Activated naive CD8-positive, alpha-beta T cell treated with anti-CD3 and anti-CD28 coated beads, Interleukin-2, amount 50 U/mL, for 24 hours (primary cell): ENCODE data around the gene JHY.

Experiments used
- ATAC-seq: fragments of 150-1000 bp; cut with Tn5 transposase; one replicate; pipeline ENCODE4 v1.10.0; 2021
- DNase-seq: peaks from one replicate; pipeline ENCODE4 v3.0.0; 2021
- H3K27ac Mint-ChIP-seq: one replicate; pipeline ENCODE4 v1.8.0; 2021; ENCODE audit warnings: mild to moderate bottlenecking, mixed read lengths
- H3K27me3 Mint-ChIP-seq: one replicate; pipeline ENCODE4 v1.8.0; 2021; ENCODE audit warnings: mixed read lengths
- H3K36me3 Mint-ChIP-seq: one replicate; pipeline ENCODE4 v1.8.0; 2021; ENCODE audit warnings: low read depth, mixed read lengths
- H3K4me1 Mint-ChIP-seq: one replicate; pipeline ENCODE4 v1.8.0; 2021; ENCODE audit warnings: mixed read lengths
- H3K4me3 Mint-ChIP-seq: one replicate; pipeline ENCODE4 v1.8.0; 2021; ENCODE audit warnings: mild to moderate bottlenecking, moderate library complexity, mixed read lengths
- H3K9me3 Mint-ChIP-seq: one replicate; pipeline ENCODE4 v1.8.0; 2021; ENCODE audit warnings: mixed read lengths

JHY gene

GRCh38 chr11:122998727-122999366 lies 116.3 kb downstream of the JHY start:
- H3K9me3 Mint-ChIP-seq: no peaks in the 10 kb centered on the region
- H3K4me1 Mint-ChIP-seq: no peaks in the 10 kb centered on the region
- no peak overlapping the region for H3K27ac Mint-ChIP-seq
- DNase-seq (no peak), ATAC-seq (no peak)
- H3K27me3 Mint-ChIP-seq: peaks cover 35% of the 10 kb centered on the region
- H3K36me3 Mint-ChIP-seq: no peaks in the 10 kb centered on the region
- no peak overlapping the region for H3K4me3 Mint-ChIP-seq

DNA sequence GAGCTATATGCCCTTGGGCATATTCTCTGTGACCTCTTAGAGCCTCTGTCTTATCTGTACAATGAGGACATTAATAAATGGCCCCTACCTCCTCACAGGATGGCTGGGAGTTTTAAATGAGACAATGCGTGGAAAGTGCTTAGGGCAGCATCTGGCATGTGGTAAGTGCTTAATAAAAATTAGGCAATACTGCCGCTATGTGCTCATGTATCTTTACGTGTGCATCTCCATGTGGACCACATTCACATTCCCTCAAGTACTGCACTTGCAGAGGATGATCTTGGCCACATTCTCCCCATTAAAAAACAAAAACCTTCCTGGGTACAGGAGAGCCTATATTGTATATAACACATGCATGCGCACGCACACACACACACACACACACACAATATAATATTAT lies 118.2 kb downstream of the JHY start:
- Mint-ChIP-seq H3K27me3 (peaks cover 24% of the 10 kb centered on the region), H3K4me1 (no peaks in the 10 kb centered on the region), H3K4me3 (no peak overlapping the region), H3K27ac (no peak overlapping the region), H3K36me3 (no peaks in the 10 kb centered on the region), H3K9me3 (no peaks in the 10 kb centered on the region)
- ATAC-seq (no peak), DNase-seq (no peak)

DNA sequence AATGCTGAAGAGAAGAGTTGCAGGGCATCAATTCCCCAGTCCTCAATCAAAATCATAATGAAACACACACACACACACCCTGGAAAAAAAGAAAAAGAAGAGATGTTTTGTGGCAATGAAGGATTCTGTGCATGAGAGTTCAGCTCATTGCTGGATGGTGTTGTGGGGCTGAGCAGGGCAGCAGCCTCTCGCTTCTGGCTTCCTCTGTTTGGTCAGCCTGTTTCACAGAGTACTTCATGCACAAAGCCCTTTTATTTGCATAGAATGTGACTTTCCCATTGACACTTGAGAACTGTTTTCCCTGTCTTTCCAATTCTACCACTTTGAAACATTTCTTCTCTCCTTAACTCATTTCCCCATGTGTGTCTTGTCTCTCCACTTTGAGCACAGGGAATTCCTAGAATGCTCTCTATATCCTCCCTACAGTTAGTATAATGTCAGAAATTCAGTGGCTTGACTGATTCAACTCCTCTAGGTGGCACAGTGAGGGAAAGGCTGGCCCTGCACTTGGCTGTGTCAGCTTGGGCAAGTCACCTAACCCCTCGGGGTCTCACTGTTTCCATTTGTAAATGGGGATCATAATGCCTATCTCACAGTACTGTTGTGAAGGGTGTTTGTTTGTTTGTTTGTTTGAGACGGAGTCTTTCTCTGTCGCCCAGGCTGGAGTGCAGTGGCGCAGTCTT lies 124.4 kb downstream of the JHY start:
- Mint-ChIP-seq H3K27me3 (no peaks in the 10 kb centered on the region), H3K9me3 (no peaks in the 10 kb centered on the region), H3K4me1 (no peaks in the 10 kb centered on the region), H3K36me3 (no peaks in the 10 kb centered on the region), H3K4me3 (no peak overlapping the region), H3K27ac (no peak overlapping the region)
- ATAC-seq (no peak), DNase-seq (no peak)
